Fibroblast of skin of back (primary cell): ENCODE measurements around the gene HNRNPA1L2. TPM values are rescaled to one million over a fixed set of nuclear protein-coding genes. Genes with fewer than 3 reads are reported as not detected.
"Not testable (repeated sequence)": the region's sequence is repeated elsewhere in the genome, so short reads cannot be mapped to it uniquely, and the experiment has no call there.

Experiments used
- DNase-seq: peaks from one replicate; pipeline ENCODE4 v3.0.0-alpha.2; 2013
- polyA plus RNA-seq, 2 experiments: library from polyadenylated mRNA; unstranded; fragments of 120-200 nt; gene quantifications; one replicate each; pipeline ENCODE4 v1.2.1, GENCODE V29; 2013; ENCODE audit not compliant: insufficient read length in 2 of 2

HNRNPA1L2 gene
- polyA plus RNA-seq (2013, experiment 1 of 2; ENCODE audit: insufficient read length), result 8.8 TPM
- polyA plus RNA-seq (2013, experiment 2 of 2; ENCODE audit: insufficient read length), result 4.9 TPM

- no peak for DNase-seq
These were observed at the start of gene HNRNPA1L2 for GRCh38 chr13:52642131-52642530. HNRNPA1L2 (plus strand) TSS chr13:52642431; CDS start chr13:52642493, 62 bp downstream.

- DNase-seq, result not testable (repeated sequence)
These were observed 49.1 kb upstream of the HNRNPA1L2 start for GRCh38 chr13:52593175-52593574.

GRCh38 chr13:52593812-52594211, 48.4 kb upstream of the HNRNPA1L2 start:
- not testable (repeated sequence) for DNase-seq

DNA sequence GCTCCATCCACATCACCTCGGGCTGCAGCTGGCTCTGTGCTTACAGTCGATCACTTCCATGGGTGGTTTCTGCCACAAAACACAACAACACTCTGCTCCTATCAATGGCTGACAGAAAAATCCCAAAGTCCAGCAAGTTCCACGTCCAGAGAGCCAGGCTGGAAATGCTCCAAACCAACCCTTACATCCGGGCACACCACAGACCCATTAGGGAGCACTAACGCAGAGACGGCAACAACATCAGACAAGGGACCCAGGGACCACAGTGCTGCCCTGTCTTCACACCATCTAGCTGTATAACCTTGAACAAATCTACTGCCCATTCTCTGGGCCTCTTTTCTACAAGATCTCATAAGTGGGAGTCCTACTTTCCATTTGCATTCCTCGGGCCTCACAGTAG, 47.9 kb upstream of the HNRNPA1L2 start:
- not testable (repeated sequence) for DNase-seq

- DNase-seq, result no peak
These were observed 44.6 kb upstream of the HNRNPA1L2 start for GRCh38 chr13:52597676-52598075.

DNA sequence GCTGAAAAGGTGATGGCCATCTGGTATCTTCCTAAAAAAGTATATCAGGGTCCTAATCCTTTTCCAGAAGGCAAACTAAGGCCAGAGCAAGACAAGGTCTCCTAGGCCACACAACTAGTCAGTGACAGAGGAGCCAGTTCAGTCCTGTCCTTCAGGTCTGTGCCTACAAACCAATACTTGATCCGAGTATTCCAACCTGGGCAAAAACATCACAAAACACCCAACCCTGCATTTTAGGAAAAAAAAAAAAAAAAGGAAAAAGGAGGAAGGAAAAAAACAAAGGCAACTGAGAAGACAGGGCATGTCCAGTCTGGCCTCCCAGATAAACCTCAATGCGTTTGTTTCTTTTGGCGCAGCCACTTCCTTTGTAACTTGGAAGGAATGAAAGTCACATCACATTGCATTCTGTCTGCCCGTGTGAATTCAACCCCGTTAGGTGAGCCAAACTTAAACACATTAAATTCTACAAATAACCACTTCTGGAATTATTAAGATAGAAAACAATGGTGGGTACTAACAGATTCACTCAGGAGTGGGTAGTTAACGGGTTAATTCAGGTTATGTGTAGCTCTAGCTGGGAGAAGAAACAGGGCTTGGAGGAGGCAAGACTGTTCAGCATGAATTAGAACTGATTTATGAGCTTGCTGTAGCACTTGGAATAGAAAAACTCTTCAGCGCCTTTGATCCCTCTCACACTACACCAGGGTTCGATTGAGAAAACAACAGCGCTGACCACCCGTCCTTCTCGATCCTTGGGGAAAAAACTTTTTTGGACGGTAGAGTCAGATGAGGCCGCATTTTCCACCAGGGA, 43.0 kb upstream of the HNRNPA1L2 start:
- peak; percentile 58 for DNase-seq

DNA sequence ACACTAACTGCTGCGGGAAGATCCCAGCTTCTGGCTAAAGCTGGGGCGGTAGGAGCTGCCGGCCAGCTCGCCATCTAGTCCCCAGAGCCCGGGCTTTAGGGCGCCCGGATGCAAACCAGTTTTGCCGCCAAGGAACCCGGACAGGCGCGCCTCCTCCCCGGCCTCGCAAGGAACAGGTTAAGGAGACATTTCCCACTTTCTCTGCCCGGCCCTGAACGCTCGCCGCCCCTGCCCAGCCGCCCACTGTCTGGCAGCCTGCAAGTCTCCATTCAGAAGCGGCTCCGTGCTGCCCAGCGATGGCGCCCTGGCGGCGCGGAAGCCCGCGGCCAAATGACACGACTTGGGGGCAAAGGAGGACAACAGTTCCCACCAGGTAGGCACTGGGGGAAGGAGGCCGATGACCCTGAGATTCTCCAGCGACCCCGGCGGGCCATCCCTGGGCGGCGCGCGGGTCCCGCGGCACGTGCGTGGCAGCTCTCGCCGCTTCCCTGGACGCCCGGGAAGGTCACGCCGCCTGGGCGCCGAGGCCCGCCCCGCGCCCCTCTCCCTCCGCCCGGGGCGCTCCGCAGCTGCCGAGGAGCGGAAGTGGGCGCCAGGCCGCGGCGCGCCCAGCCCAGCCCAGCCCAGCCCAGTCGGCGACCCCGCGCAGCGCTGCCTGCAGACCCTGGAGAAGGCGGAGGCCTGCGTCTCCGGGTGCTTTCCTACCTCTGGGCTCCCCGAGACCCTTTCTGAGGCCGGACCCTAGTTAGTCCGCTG, 42.2 kb upstream of the HNRNPA1L2 start:
- DNase-seq, result peak; percentile 30

GRCh38 chr13:52600666-52601065, 41.6 kb upstream of the HNRNPA1L2 start:
- DNase-seq, result peak; percentile 6

GRCh38 chr13:52603316-52603715, 38.9 kb upstream of the HNRNPA1L2 start:
- not testable (repeated sequence) for DNase-seq

GRCh38 chr13:52606126-52606525, 36.1 kb upstream of the HNRNPA1L2 start:
- not testable (repeated sequence) for DNase-seq

GRCh38 chr13:52606795-52607194, 35.4 kb upstream of the HNRNPA1L2 start:
- DNase-seq, result not testable (repeated sequence)

- not testable (repeated sequence) for DNase-seq
These were observed 34.0 kb upstream of the HNRNPA1L2 start for GRCh38 chr13:52608184-52608583.

- peak; percentile 34 for DNase-seq
These were observed 33.1 kb upstream of the HNRNPA1L2 start for GRCh38 chr13:52609013-52609606.

DNA sequence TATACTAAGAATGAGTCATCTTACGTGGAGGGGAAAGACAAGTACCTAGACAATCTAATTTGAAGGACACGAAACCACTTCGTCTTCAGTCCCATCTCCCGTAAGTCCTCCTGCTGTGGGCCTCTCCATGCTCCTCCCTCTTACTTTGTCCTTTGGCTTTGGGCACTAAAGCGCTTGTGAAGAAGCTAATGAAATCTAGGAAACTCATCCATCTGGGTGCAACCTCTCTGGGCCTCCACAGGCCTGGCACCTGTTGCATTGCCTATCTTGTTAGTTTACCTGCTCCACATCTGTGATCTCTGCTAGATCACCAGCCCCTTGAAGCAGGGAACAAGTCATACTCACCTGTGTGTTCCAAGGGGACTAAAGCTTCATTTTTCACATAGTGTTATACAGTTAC, 32.1 kb upstream of the HNRNPA1L2 start:
- DNase-seq, result not testable (repeated sequence)

GRCh38 chr13:52615134-52615801, 27.0 kb upstream of the HNRNPA1L2 start:
- no peak for DNase-seq

DNA sequence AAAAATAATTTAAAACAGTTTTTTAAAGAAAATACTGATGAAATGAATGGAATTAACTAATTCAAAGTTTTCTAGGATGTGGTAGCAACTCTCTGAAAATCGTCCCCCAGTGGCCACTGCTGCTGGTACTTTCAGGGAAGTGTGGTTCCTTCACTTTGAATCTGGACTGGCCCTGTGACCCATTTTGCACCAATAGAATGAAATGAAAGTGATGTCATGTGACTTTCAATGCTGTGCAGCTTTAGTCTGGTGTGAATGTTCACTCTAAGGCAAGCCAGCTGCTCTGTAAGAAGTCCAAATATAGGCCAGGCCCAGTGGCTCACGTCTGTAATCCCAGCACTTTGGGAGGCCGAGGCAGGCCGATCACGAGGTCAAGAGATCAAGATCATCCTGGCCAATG, 26.4 kb upstream of the HNRNPA1L2 start:
- peak; percentile 4 for DNase-seq

- DNase-seq, result peak; percentile 87
These were observed 24.9 kb upstream of the HNRNPA1L2 start for GRCh38 chr13:52617070-52618060.

DNA sequence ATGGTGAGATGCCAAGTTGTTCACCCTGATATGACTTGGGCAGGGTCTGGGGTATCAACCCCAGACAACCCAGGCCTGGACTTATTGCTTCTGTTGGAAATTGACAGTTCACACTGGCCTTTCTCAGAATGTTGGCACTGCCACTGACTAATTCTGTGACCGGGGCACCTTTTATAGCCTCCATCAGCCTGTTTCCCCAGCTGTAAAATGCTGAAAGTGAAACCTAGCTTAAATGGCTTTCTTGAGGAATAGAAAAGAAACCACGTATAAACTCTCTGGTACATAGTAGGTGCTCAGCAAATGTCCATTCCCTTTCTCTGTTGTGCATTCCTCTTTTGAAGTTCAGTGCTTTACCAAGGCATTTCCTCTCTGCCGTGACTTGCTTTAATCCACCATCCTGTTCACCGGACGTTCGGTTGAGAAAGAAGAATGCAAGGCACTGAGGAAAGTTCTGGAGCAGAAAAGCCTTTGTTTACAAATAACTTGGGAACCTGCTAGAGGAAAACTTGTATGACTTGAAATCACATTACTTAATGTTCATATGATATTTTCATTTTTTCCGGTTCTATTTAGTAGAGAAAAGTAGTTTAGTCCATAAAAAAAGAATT, 11.0 kb upstream of the HNRNPA1L2 start:
- not testable (repeated sequence) for DNase-seq

DNA sequence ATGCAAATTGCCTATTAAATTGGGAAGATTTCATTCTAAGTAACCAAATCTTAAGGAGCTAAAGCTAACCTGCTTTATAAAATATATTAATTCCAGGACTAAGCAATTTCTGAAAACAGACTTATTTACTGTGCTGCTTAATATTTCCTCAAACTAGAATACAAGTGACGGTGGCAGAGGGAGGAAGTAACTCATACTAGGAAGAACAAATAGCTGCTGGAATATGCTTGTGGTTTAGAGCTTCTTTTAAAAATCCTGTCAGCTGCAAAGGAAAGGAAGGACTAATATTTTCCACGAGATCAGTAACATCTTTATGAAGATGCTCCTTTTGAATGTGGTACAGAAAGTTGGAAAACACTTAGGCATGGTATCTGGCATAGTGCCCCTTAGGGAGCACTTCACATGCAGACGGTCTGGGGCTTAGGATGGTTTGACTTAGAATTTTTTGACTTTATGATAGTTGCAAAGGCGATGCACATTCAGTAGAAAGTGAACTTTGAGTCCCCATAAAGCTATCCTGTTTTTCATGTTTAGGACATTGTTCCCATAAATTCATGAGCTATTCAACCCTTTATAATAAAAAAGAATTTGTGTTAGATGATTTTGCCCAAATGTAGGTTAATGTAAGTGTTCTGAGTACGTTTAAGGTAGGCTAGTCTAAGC, 3.4 kb upstream of the HNRNPA1L2 start:
- DNase-seq, result no peak

GRCh38 chr13:52644108-52644507, 1.9 kb downstream of the HNRNPA1L2 start:
- DNase-seq, result no peak
